Measurements from ENCODE around the gene HIF1A. TPM values are rescaled to one million over a fixed set of nuclear protein-coding genes. Genes with fewer than 3 reads are reported as not detected.
"Not testable (repeated sequence)": the region's sequence is repeated elsewhere in the genome, so short reads cannot be mapped to it uniquely, and the experiment has no call there.

Gene HIF1A
- total and polyA plus RNA-seq, 10 donors, result 34.6 to 312 (median 191) TPM

GRCh38 chr14:61708693-61709092, 13.4 kb downstream of the HIF1A start:
- intact Hi-C loops (cut with DNase I; ENCODE audit: low total_unique reads); H3K36me3 ChIP-seq; H3K27me3 ChIP-seq (replicated peaks in 1 of 7); H3K4me3 ChIP-seq; DNase-seq; H3K9me3 ChIP-seq; H3K27ac ChIP-seq: not testable (repeated sequence)
- peaks cover 53 to 88% (median 79%) of the 10 kb centered on the region in 6 donors for H3K4me1 ChIP-seq
- TF ChIP-seq POLR2AphosphoS5 (IDR thresholded peaks at IDR 0.05), result peak in 1 of 3 donors; percentile 30
- WGBS, 5 donors, result 64 to 87% (median 74%) methylated on average over 4 of the region's 4 CpGs

- Histone ChIP-seq H3K27ac (peak overlapping the region in 6 of 8 donors; percentile 39 to 81 (median 72)), H3K27me3 (replicated peaks in 1 of 7) (no peaks in the 10 kb centered on the region), H3K4me3 (peak overlapping the region in 1 of 8 donors; percentile 22), H3K4me1 (peaks cover 43 to 88% (median 80%) of the 10 kb centered on the region in 6 donors), H3K9me3 (no peaks in the 10 kb centered on the region), H3K36me3 (no peaks in the 10 kb centered on the region)
- WGBS, 5 donors, result 48 to 58% (median 58%) methylated on average over 12 of the region's 12 CpGs
- peak; percentile 69 for DNase-seq
- TF ChIP-seq POLR2A (IDR thresholded peaks at IDR 0.05) (no peak), POLR2AphosphoS5 (IDR thresholded peaks at IDR 0.05) (peak in 2 of 3 donors; percentile 42 to 45)
- intact Hi-C loops (cut with DNase I; ENCODE audit: low total_unique reads), result loop anchor here (10.0 kb wide), 1 partner anchor 126 kb away; no protein-coding TSS in a partner anchor
These were observed 15.8 kb downstream of the HIF1A start for GRCh38 chr14:61710853-61711817.

GRCh38 chr14:61712137-61712536, 16.8 kb downstream of the HIF1A start:
- Histone ChIP-seq H3K4me1 (peaks cover 48 to 88% (median 82%) of the 10 kb centered on the region in 6 donors), H3K36me3 (no peaks in the 10 kb centered on the region), H3K27ac (peak overlapping the region in 6 of 8 donors; percentile 14 to 81 (median 72)), H3K27me3 (replicated peaks in 1 of 7) (no peaks in the 10 kb centered on the region), H3K9me3 (no peaks in the 10 kb centered on the region), H3K4me3 (no peak overlapping the region)
- intact Hi-C loops (cut with DNase I; ENCODE audit: low total_unique reads), result loop anchor here (10.0 kb wide), 1 partner anchor 127 kb away; no protein-coding TSS in a partner anchor
- no peak for TF ChIP-seq CTCF (IDR thresholded peaks at IDR 0.05 in 8 of 11, conservative IDR thresholded peaks at IDR 0.05 in 3 of 11)
- peak in 1 of 3 donors; percentile 48 for TF ChIP-seq POLR2AphosphoS5 (IDR thresholded peaks at IDR 0.05)
- no peak for DNase-seq
- 92 to 98% (median 94%) methylated on average over 1 of the region's 1 CpG for WGBS, 5 donors

- Histone ChIP-seq H3K27me3 (replicated peaks in 1 of 7) (no peaks in the 10 kb centered on the region), H3K9me3 (no peaks in the 10 kb centered on the region)
- intact Hi-C loops (cut with DNase I; ENCODE audit: low total_unique reads), result loop anchor here (10.0 kb wide), 1 partner anchor 129 kb away; no protein-coding TSS in a partner anchor
These were observed 18.6 kb downstream of the HIF1A start for GRCh38 chr14:61713724-61714437.

More at GRCh38 chr14:61713724-61714437, 18.6 kb downstream of the HIF1A start:
- H3K36me3 ChIP-seq, result no peaks in the 10 kb centered on the region
- TF ChIP-seq POLR2AphosphoS5 (IDR thresholded peaks at IDR 0.05), result peak in 1 of 3 donors; percentile 52
- TF ChIP-seq CTCF (IDR thresholded peaks at IDR 0.05 in 8 of 11, conservative IDR thresholded peaks at IDR 0.05 in 3 of 11), result no peak
- TF ChIP-seq POLR2A (IDR thresholded peaks at IDR 0.05), result no peak
- no peak overlapping the region for H3K4me3 ChIP-seq
- 56 to 65% (median 64%) methylated on average over 4 of the region's 4 CpGs for WGBS, 5 donors
- peaks cover 61 to 100% (median 98%) of the 10 kb centered on the region in 6 donors for H3K4me1 ChIP-seq
- H3K27ac ChIP-seq, result peak overlapping the region; percentile 1 to 81 (median 70)
- DNase-seq, result no peak

All from spleen (tissue), 11 donors.